GM21515 (cell line): ENCODE results near the gene TPRX1.
"Not testable (repeated sequence)": the region's sequence is repeated elsewhere in the genome, so short reads cannot be mapped to it uniquely, and the experiment has no call there.

Source experiments
- ATAC-seq: cut with Tn5 transposase; IDR thresholded peaks from one replicate; pipeline ENCODE4 v1.9.1; 2021; ENCODE audit not compliant: unreplicated experiment

Gene TPRX1

GRCh38 chr19:47802521-47803043 lies 1.8 kb downstream of the TPRX1 start:
- ATAC-seq, result no peak

DNA sequence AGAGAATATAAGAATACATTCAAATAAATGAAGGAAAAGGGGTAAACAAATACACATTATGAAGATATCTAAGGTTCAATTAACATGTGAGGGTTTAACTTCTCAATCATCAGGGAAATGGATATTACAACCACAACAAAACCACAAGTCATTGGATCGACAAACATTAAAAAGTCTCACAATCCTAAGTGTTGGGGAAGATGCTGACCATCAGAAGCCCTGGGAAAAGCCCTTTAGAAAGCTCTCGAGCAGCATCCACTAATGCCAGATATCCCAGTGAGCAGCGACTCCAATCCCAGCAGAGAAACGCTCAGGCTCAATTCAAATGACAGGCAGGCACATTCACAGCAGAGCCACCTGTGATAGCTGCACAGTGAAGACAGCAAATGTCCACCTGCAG lies 3.1 kb downstream of the TPRX1 start:
- no peak for ATAC-seq

DNA sequence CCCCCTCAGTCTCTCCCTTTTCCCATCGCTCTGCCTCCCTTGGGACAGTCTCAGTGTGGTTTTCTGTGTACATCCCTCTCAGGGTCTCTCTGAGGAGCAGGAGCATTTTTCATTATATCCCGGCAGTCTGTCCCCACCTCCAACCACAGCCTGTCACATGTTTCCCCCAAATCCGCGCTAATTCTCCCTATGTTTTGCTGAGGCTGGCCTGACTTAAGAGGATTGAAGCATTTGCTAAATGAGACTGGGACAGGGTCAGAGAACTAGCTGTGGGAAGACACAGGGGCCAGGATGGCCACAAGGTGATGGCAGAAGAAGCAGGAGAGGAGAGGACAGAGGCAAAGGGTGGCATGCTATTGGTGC lies 5.5 kb downstream of the TPRX1 start:
- no peak for ATAC-seq

DNA sequence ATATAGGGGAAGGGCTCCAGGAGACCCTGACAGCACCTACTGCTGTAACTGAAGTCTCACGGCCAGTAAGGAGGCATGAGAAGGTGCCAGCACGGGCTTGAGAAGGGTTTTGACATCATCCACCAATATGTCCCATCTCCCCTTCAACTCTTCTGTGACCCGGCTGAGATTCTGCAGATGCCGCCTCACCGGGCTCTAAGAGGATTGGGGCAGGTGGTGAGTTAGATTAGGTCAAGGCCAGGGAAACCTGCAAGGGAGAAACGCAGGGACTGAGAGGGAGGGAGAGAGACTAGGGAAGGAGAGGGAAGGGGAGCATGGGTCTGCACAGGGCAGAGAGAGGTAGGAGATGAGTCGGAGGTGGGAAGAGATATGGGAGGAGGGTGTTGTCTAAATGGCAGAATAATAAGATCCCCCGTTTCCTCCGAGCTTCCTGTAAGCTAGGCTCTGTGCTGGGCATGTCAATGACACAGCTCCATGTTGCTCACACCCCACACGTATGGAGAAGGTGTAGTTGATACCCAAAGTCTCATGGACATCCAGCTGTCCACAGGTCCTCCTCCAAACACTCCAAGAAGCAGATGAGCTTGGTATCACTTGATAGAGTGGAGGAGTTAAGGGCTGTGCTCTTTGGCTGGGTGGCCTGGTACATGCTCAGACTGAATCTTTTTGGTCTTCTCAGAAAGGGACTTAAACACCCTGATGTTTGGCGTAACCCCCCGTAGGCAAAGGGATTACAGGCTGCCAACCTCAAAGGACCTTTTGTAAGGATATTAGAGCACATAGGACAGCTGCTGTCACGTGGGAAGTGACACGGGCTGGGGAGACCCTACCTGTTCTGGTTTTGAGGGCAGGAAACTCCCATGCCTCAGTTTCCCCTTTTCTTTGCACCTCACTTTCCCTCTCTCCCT lies 6.1 kb downstream of the TPRX1 start:
- no peak for ATAC-seq

GRCh38 chr19:47796785-47797184 lies 7.6 kb downstream of the TPRX1 start:
- no peak for ATAC-seq

DNA sequence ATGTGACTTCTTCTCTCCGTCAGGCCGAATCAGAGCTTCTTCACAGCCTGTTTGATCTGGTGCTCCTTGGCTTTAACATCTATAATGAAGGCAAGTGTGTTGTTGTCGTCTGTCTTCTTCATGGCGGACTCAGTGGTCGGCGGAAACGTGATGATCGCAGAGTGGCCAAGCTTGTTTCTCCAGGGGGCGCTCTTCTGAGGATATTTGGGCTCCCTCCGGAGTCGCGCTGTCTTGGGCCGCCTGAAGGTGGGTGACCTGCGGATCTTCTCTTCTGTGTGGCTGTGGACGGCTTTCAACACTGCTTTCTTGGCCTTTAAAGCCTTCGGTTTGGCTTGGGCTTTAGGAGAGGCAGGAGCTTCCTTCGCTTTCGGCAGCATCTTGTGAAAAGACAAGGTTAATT lies 9.8 kb downstream of the TPRX1 start:
- no peak for ATAC-seq

- ATAC-seq, result no peak
Measured at GRCh38 chr19:47792616-47793015, 11.7 kb downstream of the TPRX1 start.

DNA sequence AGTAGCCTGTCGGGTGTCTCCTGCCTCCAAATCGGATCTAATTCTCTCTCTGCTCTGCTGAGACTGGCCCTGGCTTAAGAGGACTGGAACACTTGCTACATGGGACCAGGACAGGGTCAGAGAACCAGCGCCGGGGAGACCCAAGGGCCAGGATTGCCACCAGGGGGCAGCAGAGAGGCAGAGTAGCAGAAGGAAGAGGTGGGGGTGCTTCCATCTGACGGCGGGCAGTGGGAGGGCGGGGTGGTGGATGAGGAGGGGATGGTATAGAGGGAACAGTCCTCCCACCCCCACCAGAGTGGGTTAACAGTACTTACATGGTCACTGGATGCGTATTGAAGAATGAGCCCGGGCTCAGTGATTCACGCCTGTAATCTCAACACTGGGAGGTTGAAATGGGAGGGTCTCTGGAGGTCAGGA lies 13.9 kb downstream of the TPRX1 start:
- ATAC-seq, result no peak

- ATAC-seq, result not testable (repeated sequence)
Measured at GRCh38 chr19:47789811-47790210, 14.5 kb downstream of the TPRX1 start.

GRCh38 chr19:47787307-47787706 lies 17.0 kb downstream of the TPRX1 start:
- not testable (repeated sequence) for ATAC-seq

DNA sequence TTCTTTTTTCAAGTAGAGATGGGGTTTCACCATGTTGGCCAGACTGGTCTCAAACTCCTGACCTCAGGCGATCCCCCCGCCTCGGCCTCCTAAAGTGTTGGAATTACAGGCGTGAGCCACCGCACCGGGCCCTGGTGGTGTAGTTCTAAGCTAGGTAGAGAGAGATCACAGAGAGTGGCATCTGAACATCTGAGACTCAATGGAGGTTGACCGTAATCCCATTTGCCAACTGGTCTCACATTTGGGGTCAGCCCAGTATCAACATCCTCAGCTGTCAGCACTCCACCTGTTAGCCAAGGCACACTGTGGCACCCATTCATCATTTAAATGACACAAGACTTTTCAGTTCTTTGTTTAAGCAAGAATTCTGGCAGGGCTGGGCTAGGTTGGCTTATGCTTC lies 17.8 kb downstream of the TPRX1 start:
- ATAC-seq, result no peak

- no peak for ATAC-seq
Measured at GRCh38 chr19:47781590-47782262, 22.6 kb downstream of the TPRX1 start.

DNA sequence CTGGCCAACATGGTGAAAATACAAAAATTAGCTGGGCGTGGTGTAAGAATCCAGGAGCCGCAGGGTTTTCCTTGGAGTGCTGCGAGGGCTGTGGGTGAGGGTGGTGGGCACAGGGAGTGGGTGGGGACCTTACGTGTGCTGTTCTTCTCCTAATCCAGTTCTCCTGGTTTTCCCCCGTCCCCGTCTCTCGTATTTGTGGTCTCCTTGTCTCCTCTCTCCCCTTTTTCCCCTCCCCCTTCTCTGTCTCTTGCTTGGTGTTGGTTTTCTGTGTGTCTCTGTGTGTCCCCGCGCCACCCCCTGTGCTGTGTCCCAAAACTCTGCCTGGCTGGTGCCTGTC lies 24.2 kb downstream of the TPRX1 start:
- no peak for ATAC-seq

- ATAC-seq, result no peak
Measured at GRCh38 chr19:47779524-47780214, 24.7 kb downstream of the TPRX1 start.

DNA sequence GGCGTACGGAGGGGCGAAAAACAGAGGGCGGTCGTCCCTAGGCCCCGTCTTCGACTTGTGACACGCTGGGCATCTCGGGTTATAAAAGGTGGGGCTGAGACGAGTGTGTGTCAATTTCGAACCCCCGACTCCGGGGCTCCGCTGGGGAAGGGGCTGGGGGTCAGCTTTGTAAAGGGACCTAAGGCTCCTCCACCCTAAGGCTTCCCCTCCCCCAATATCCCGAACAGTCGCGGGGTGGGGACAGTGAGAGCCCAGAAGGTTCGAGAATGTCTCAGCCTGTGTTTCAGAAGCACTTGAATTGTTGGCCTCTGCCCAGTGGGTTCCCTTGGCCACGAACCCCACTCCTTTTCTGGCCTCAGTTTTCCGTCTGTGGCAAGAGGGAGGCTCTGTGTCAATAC lies 25.4 kb downstream of the TPRX1 start:
- ATAC-seq, result peak; percentile 6

DNA sequence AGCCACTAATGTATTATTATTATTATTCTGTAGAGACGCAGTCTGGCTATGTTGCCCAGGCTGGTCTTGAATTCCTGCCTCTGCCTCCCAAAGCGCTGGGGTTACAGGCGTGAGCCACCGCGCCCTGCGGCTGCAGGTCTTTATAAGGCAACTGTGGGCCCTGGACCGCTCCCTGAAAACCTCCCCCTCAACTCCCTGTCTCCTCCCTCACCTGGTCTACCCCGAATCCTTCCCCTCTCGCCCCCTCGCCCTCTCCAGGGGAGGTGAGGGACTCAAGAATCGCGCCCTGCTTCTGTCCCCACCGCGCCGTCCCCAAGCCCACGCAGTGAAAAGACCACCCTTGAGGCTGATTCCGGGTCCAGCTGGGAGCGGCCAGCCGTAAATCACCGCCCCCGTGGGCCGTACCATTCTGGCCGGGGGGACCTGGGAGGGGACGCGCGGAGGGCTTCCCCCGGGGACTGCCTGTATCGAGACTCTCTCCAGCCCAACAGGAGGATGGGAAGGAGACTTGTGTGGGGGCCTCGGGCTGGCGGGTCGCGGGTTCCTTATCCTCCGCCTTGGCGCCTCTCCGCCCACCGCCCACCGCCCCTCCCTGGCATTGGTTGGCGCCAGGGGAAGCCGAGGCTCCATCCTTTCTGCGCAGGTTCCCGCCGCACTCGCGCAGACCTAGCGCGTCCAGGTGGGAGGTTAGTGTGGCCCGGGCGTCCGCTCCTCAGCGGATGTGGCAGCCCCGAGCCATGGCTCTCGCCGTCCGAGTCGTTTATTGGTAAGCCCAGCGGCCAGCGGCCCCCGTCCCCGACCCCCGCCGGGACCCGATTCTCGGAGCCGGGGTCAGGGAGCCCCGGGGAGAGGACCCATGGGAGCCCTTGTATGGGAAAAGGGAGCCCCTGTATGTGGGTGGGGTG lies 26.1 kb downstream of the TPRX1 start, which contains the start of gene SELENOW:
Gene SELENOW (plus strand): TSS at position 655 of the 905 bp plus-strand sequence. CDS start 83 bp downstream, at position 738.
- ATAC-seq, result peak; percentile 79

- not testable (repeated sequence) for ATAC-seq
Measured at GRCh38 chr19:47777245-47778048, 26.9 kb downstream of the TPRX1 start.

DNA sequence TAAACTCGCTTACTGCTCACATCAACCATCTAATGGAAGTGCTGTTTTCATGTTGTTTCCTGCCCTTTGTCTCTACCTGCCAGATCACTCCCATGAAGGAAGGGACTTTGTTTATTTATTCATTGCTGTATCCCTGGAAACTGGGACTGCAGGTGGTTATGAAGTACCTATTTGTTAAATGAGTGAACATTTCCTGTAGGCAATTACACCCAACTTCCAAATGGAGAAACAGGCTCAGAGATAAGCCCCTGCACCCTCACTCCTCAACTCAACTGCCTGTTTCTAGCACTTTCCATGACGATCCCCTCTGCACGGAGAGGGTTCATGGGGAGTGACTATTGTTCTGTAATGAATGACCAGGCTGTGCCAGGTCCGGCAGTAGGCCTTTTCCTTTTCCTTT lies 27.8 kb downstream of the TPRX1 start:
- no peak for ATAC-seq

GRCh38 chr19:47771291-47771690 lies 33.1 kb downstream of the TPRX1 start:
- ATAC-seq, result not testable (repeated sequence)

DNA sequence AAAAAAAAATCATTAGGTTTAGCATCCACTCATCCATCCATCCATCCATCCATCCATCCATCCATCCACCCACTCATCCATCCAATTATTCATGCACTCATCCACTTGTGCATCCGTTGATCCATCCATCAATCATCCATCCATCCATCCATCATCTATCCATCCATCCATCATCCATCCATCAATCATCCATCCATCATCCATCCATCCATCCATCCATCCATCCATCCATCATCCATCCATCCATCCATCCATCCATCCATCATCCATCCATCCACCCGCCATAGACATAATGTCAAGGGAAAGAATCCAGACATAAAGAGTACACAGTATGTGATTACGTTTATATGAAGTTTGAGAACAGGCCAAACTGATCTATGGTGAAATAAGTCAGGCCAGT lies 34.8 kb downstream of the TPRX1 start:
- ATAC-seq, result no peak
